Gastroesophageal sphincter (tissue), 3 donors: ENCODE measurements around the gene FAT1.

Experiments
- EP300 ChIP-seq: sonication (generic); formaldehyde crosslinking; IDR thresholded peaks from one replicate; pipeline ENCODE4 v1.6.1; 2017; ENCODE audit warnings: antibody characterized with exemption, mild to moderate bottlenecking
- POLR2A ChIP-seq, 2 donors: fragments of 450-650 bp; IDR thresholded peaks; one replicate each; pipeline ENCODE4 v1.6.1; 2017; ENCODE audit warnings: antibody characterized with exemption in 2 of 2, mild to moderate bottlenecking in 2 of 2, moderate library complexity in 1 of 2
- TF ChIP-seq, protein P1 (sequence below), 4 experiments: fragments of 200-600 bp in 2 of 4; fragments of 450-650 bp in 2 of 4; sonication (generic) in 1 of 4; IDR thresholded peaks; one replicate each; pipeline ENCODE4 v1.5.1; 2017 to 2019; ENCODE audit warnings: antibody characterized with exemption in 4 of 4, mild to moderate bottlenecking in 2 of 4, moderate library complexity in 2 of 4

DNA sequence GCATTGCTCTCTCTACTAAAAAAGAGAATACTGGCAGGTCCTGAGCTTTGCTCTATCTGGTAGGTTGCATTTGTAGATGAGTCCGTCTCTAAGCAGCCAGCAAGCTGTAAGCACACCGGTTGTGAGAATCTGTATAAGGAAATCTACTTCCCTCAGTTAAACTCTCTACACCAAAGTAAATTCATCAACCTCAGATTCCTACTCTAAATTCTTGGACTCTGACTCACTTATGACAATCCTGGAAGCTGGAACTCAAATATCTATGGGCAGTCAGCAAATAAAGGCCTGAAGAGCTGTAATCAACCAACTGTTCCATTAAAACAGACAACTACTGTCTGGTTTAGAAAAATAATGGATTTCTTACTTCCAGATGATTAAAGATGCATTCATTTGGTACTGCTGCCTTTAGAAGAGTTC is 37.9 kb downstream of the FAT1 start:
- TF ChIP-seq, protein P1, sequence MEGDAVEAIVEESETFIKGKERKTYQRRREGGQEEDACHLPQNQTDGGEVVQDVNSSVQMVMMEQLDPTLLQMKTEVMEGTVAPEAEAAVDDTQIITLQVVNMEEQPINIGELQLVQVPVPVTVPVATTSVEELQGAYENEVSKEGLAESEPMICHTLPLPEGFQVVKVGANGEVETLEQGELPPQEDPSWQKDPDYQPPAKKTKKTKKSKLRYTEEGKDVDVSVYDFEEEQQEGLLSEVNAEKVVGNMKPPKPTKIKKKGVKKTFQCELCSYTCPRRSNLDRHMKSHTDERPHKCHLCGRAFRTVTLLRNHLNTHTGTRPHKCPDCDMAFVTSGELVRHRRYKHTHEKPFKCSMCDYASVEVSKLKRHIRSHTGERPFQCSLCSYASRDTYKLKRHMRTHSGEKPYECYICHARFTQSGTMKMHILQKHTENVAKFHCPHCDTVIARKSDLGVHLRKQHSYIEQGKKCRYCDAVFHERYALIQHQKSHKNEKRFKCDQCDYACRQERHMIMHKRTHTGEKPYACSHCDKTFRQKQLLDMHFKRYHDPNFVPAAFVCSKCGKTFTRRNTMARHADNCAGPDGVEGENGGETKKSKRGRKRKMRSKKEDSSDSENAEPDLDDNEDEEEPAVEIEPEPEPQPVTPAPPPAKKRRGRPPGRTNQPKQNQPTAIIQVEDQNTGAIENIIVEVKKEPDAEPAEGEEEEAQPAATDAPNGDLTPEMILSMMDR (IDR thresholded peaks at IDR 0.05) = no peak
- TF ChIP-seq POLR2A (IDR thresholded peaks at IDR 0.05) (no peak), EP300 (no peak)
